A549 (cell line): ENCODE results near the gene SPINK4. TPM values are rescaled to one million over a fixed set of nuclear protein-coding genes. Genes with fewer than 3 reads are reported as not detected.

Experiments
- ATAC-seq, 2 experiments: fragments of 200-7000 bp in 1 of 2; fragments of >200 bp in 1 of 2; cut with Nextera tagmentation in 1 of 2; cut with Tn5 transposase in 1 of 2; 3 replicates each; pipeline versions ENCODE4 v1.8.0 to v1.9.1; 2018 to 2020; ENCODE audit warnings: mild to moderate bottlenecking in 1 of 2, moderate library complexity in 1 of 2
- CTCF ChIA-PET: fragments of 300-600 bp; sonication (Branson Sonifier 250); formaldehyde crosslinking; extraction: SDS; loops from one replicate; lab custom pipeline; 2021; ENCODE audit warnings: antibody characterized with exemption, inconsistent platforms; lab: Yijun Ruan, JAX
- POLR2A ChIA-PET: fragments of 350-600 bp; formaldehyde crosslinking; extraction: SDS; loops from one replicate; lab custom pipeline; 2021; ENCODE audit warnings: antibody characterized with exemption, inconsistent platforms; lab: Yijun Ruan, JAX
- DNase-seq, 2 experiments: peaks; one replicate each; pipeline versions ENCODE4 v3.0.0 to v3.0.0-alpha.2; 2011 to 2016; ENCODE audit warnings: low read depth in 1 of 2, low spot score in 1 of 2
- FAIRE-seq: peaks from 2 replicates; lab custom pipeline; 2011; peaks lifted over from hg19 to GRCh38; lab: Jason Lieb, UNC
- H3K27ac ChIP-seq, 2 experiments: fragments of >200 bp; sonication (Bioruptor Twin); formaldehyde crosslinking; 3 replicates each; pipeline ENCODE4 v1.5.1; 2016 to 2017
- H3K4me1 ChIP-seq: fragments of >200 bp; sonication (Bioruptor Twin); formaldehyde crosslinking; 3 replicates; pipeline ENCODE4 v1.6.1; 2016
- H3K4me2 ChIP-seq: fragments of >200 bp; sonication (Bioruptor Twin); formaldehyde crosslinking; 3 replicates; pipeline ENCODE4 v1.6.1; 2016
- H3K4me3 ChIP-seq: fragments of >200 bp; sonication (Bioruptor Twin); formaldehyde crosslinking; 3 replicates; pipeline ENCODE4 v1.5.1; 2016
- H3K9me3 ChIP-seq: fragments of >200 bp; sonication (Bioruptor Twin); formaldehyde crosslinking; 3 replicates; pipeline ENCODE4 v1.6.1; 2016
- ATOH8 ChIP-seq: fragments of 250-450 bp; sonication (Bioruptor Pico); IDR thresholded peaks from 2 replicates; pipeline ENCODE4 v1.5.0; 2020; ENCODE audit warnings: low read depth, mild to moderate bottlenecking, moderate library complexity
- BCL3 ChIP-seq: fragments of >200 bp; sonication (Bioruptor Twin); formaldehyde crosslinking; IDR thresholded peaks from 3 replicates; pipeline ENCODE4 v1.6.1; 2016
- CEBPB ChIP-seq, 2 experiments: fragments of >200 bp in 1 of 2; sonication (Bioruptor Twin) in 1 of 2; formaldehyde crosslinking in 1 of 2; IDR thresholded peaks; 2 replicates each; pipeline ENCODE4 v1.6.1; 2012 to 2016
- EHF ChIP-seq: fragments of 250-450 bp; sonication (Bioruptor Pico); IDR thresholded peaks from 2 replicates; pipeline ENCODE4 v1.5.0; 2020; ENCODE audit warnings: mild to moderate bottlenecking
- EP300 ChIP-seq, 2 experiments: fragments of >200 bp; sonication (Bioruptor Twin); formaldehyde crosslinking; IDR thresholded peaks; 2 replicates in 1 of 2; 3 replicates in 1 of 2; pipeline ENCODE4 v1.6.1; 2016 to 2017
- ESRRA ChIP-seq: fragments of 150-350 bp; IDR thresholded peaks from 2 replicates; pipeline ENCODE4 v1.6.1; 2014; ENCODE audit warnings: mild to moderate bottlenecking, low read length, borderline replicate concordance
- FOSL2 ChIP-seq, 2 experiments: fragments of 450-650 bp in 1 of 2; fragments of >200 bp in 1 of 2; sonication (Bioruptor Twin) in 1 of 2; formaldehyde crosslinking; IDR thresholded peaks; 2 replicates each; pipeline versions ENCODE4 v1.5.0 to v1.6.1; 2016 to 2020; ENCODE audit warnings: mild to moderate bottlenecking in 1 of 2, moderate library complexity in 1 of 2
- FOXS1 ChIP-seq: fragments of 250-450 bp; sonication (Bioruptor Pico); IDR thresholded peaks from 2 replicates; pipeline ENCODE4 v1.5.0; 2020; ENCODE audit warnings: mild to moderate bottlenecking, moderate library complexity
- GATA3 ChIP-seq: IDR thresholded peaks from 2 replicates; pipeline ENCODE4 v1.6.1; 2012; ENCODE audit warnings: borderline replicate concordance
- HES2 ChIP-seq: fragments of >200 bp; sonication (Bioruptor Twin); formaldehyde crosslinking; IDR thresholded peaks from 2 replicates; pipeline ENCODE4 v1.6.1; 2016
- HMGXB4 ChIP-seq: fragments of 250-450 bp; sonication (Bioruptor Pico); IDR thresholded peaks from 2 replicates; pipeline ENCODE4 v1.5.0; 2021; ENCODE audit warnings: mild to moderate bottlenecking, moderate library complexity, borderline replicate concordance
- JUN ChIP-seq, 2 experiments: fragments of >200 bp; sonication (Bioruptor Twin); formaldehyde crosslinking; IDR thresholded peaks; 2 replicates in 1 of 2; 3 replicates in 1 of 2; pipeline ENCODE4 v1.6.1; 2016 to 2017
- JUNB ChIP-seq: fragments of >200 bp; sonication (Bioruptor Twin); formaldehyde crosslinking; IDR thresholded peaks from 2 replicates; pipeline ENCODE4 v1.6.1; 2016
- KDM5A ChIP-seq: fragments of 200-600 bp; sonication (generic); IDR thresholded peaks from 2 replicates; pipeline ENCODE4 v1.6.1; 2016; ENCODE audit warnings: antibody characterized with exemption, mild to moderate bottlenecking
- MAZ ChIP-seq: fragments of 150-350 bp; IDR thresholded peaks from 2 replicates; pipeline ENCODE4 v1.6.1; 2014; ENCODE audit warnings: antibody characterized with exemption, low read depth, low read length, borderline replicate concordance
- NFE2L2 ChIP-seq: fragments of 150-350 bp; conservative IDR thresholded peaks from 2 replicates; pipeline ENCODE4 v1.6.1; 2014; ENCODE audit warnings: low read length
- NPAS2 ChIP-seq: fragments of 250-450 bp; sonication (Bioruptor Pico); IDR thresholded peaks from 2 replicates; pipeline ENCODE4 v1.8.0; 2022; ENCODE audit warnings: mild to moderate bottlenecking, moderate library complexity, borderline replicate concordance
- RCOR1 ChIP-seq: fragments of 150-350 bp; IDR thresholded peaks from 2 replicates; pipeline ENCODE4 v1.6.1; 2014; ENCODE audit warnings: antibody characterized with exemption, low read length, low read depth
- RFX5 ChIP-seq: fragments of 450-650 bp; IDR thresholded peaks from 2 replicates; pipeline ENCODE4 v1.7.1; 2014; ENCODE audit warnings: antibody characterized with exemption, mild to moderate bottlenecking, moderate library complexity
- TP53 ChIP-seq: fragments of 250-450 bp; sonication (Bioruptor Pico); IDR thresholded peaks from 2 replicates; pipeline ENCODE4 v1.5.0; 2021; ENCODE audit warnings: mild to moderate bottlenecking, moderate library complexity
- ZC3H11A ChIP-seq: fragments of 450-650 bp; IDR thresholded peaks from 2 replicates; pipeline ENCODE4 v1.6.1; 2014; ENCODE audit warnings: antibody characterized with exemption, mild to moderate bottlenecking
- ZFP36 ChIP-seq: fragments of 450-650 bp; IDR thresholded peaks from 2 replicates; pipeline ENCODE4 v1.6.1; 2014; ENCODE audit warnings: borderline replicate concordance; ENCODE audit not compliant: partially characterized antibody
- WGBS: methylation state at CpG from one replicate; pipeline ENCODE4 v1.1.6; 2017; ENCODE audit errors: missing lambda C conversion rate; 5-methylcytosine and 5-hydroxymethylcytosine counted together
- polyA plus RNA-seq, 4 experiments: library from polyadenylated mRNA; depleted of rRNA in 3 of 4; stranded (reverse); fragments of >200 nt; fragmentation: RNase III in 1 of 4; extraction: RNeasy Plus Mini Kit Qiagen cat#74134 plus additional on column Dnase treatment in 1 of 4; gene quantifications; 2 replicates in 3 of 4; 3 replicates in 1 of 4; pipeline ENCODE4 v1.2.3, GENCODE V29; 2011 to 2017

Gene SPINK4
- polyA plus RNA-seq, 2 of the 4 experiments (the other 2 are of a cell fraction): not detected

GRCh38 chr9:33289496-33289895 lies 49.5 kb downstream of the SPINK4 start:
- FAIRE-seq (no peak), ATAC-seq (no peak; a peak in 2 of 6 replicates), DNase-seq (no peak)
- ChIA-PET CTCF (interaction anchor here (0.7 to 3.1 kb wide), 8 partner anchors 85 to 433 kb away, joined by 3 to 32 read pairs (median 4); partner anchors contain the start of gene AQP3), POLR2A (interaction anchor here (0.5 to 1.7 kb wide), 13 partner anchors 11 to 265 kb away, joined by 3 to 13 read pairs (median 5); partner anchors contain the start of genes B4GALT1, DNAJA1 and NOL6)
- Histone ChIP-seq H3K4me1 (peaks cover 48% of the 10 kb centered on the region), H3K4me2 (peak overlapping the region; percentile 91), H3K4me3 (peak overlapping the region; percentile 66), H3K27ac (peak overlapping the region; percentile 91 to 99), H3K9me3 (no peaks in the 10 kb centered on the region)
- TF ChIP-seq GATA3 (no peak), FOXS1 (CRISPR knock-in tag) (no peak), HMGXB4 (CRISPR knock-in tag) (no peak), TP53 (CRISPR knock-in tag) (no peak), HES2 (no peak), CEBPB (IDR thresholded peaks at IDR 0.05) (no peak), FOSL2 (IDR thresholded peaks at IDR 0.05) (no peak), FOSL2 (CRISPR knock-in tag; IDR thresholded peaks at IDR 0.05) (no peak), MAZ (no peak), JUN (IDR thresholded peaks at IDR 0.05) (no peak), NPAS2 (CRISPR knock-in tag) (no peak), ZC3H11A (no peak), NFE2L2 (no peak), EHF (no peak)
- WGBS: 59% methylated on average over 7 of the region's 12 CpGs

GRCh38 chr9:33289936-33290246 lies 49.9 kb downstream of the SPINK4 start:
- ATAC-seq (peak; percentile 49 to 60), FAIRE-seq (no peak)
- peak overlapping the region; percentile 91 for H3K4me2 ChIP-seq
- CTCF ChIA-PET: interaction anchor here (0.8 to 2.6 kb wide), 10 partner anchors 9 to 432 kb away, joined by 3 to 7 read pairs (median 4); partner anchors contain the start of gene AQP3
- H3K4me1 ChIP-seq: peaks cover 48% of the 10 kb centered on the region
- peak overlapping the region; percentile 66 for H3K4me3 ChIP-seq
- 3% methylated on average over 13 of the region's 14 CpGs for WGBS
- no peak for TF ChIP-seq ZFP36
- no peak for TF ChIP-seq CEBPB (IDR thresholded peaks at IDR 0.05)
- no peak; the same call in 2 of the 3 replicates for TF ChIP-seq BCL3
- no peak for TF ChIP-seq KDM5A
- no peak for TF ChIP-seq RCOR1
- no peak for TF ChIP-seq ATOH8 (CRISPR knock-in tag)
- no peak for TF ChIP-seq RFX5
- TF ChIP-seq EP300 (IDR thresholded peaks at IDR 0.05): no peak
- no peak for TF ChIP-seq ESRRA
- TF ChIP-seq JUNB: no peak
- no peak for TF ChIP-seq TP53 (CRISPR knock-in tag)
- TF ChIP-seq, all 56 proteins: peak for 0
- POLR2A ChIA-PET: interaction anchor here (0.5 to 1.7 kb wide), 18 partner anchors 10 to 531 kb away, joined by 3 to 13 read pairs (median 5); partner anchors contain the start of genes B4GALT1, BAG1, CHMP5 and DNAJA1
- peak overlapping the region; percentile 91 to 99 for H3K27ac ChIP-seq
- no peaks in the 10 kb centered on the region for H3K9me3 ChIP-seq
- no peak for DNase-seq
